T-helper 2 cell treated with Interferon-gamma antibody and Interleukin-4, amounts not matched to agents 5 μg/mL and 100 μg/mL, for 36 hours (primary cell): Measurements from ENCODE around the gene DCAF16.

Experiments
- DNase-seq: peaks from one replicate; pipeline ENCODE4 v3.0.0; 2021; ENCODE audit warnings: low spot score
- H3K27ac Mint-ChIP-seq: one replicate; pipeline ENCODE4 v1.8.0; 2021; ENCODE audit warnings: mild to moderate bottlenecking, mixed read lengths
- H3K27me3 Mint-ChIP-seq: one replicate; pipeline ENCODE4 v1.8.0; 2021; ENCODE audit warnings: low read depth, mixed read lengths
- H3K36me3 Mint-ChIP-seq: one replicate; pipeline ENCODE4 v1.8.0; 2021; ENCODE audit warnings: low read depth, mixed read lengths
- H3K4me1 Mint-ChIP-seq: one replicate; pipeline ENCODE4 v1.8.0; 2021; ENCODE audit warnings: low read depth, mixed read lengths
- H3K4me3 Mint-ChIP-seq: one replicate; pipeline ENCODE4 v1.8.0; 2022; ENCODE audit warnings: mild to moderate bottlenecking, moderate library complexity, mixed read lengths
- H3K9me3 Mint-ChIP-seq: one replicate; pipeline ENCODE4 v1.8.0; 2021; ENCODE audit warnings: mixed read lengths

Gene DCAF16

GRCh38 chr4:17770845-17771244 lies 39.7 kb downstream of the DCAF16 start:
- no peaks in the 10 kb centered on the region for H3K27me3 Mint-ChIP-seq
- peaks cover 4% of the 10 kb centered on the region for H3K9me3 Mint-ChIP-seq
- H3K36me3 Mint-ChIP-seq: no peaks in the 10 kb centered on the region
- DNase-seq: no peak
- no peak overlapping the region for H3K4me3 Mint-ChIP-seq
- no peak overlapping the region for H3K27ac Mint-ChIP-seq
- no peaks in the 10 kb centered on the region for H3K4me1 Mint-ChIP-seq

GRCh38 chr4:17769406-17770174 lies 41.0 kb downstream of the DCAF16 start:
- Mint-ChIP-seq H3K27me3 (no peaks in the 10 kb centered on the region), H3K36me3 (no peaks in the 10 kb centered on the region), H3K4me3 (no peak overlapping the region), H3K27ac (no peak overlapping the region), H3K4me1 (no peaks in the 10 kb centered on the region), H3K9me3 (peaks cover 9% of the 10 kb centered on the region)
- no peak for DNase-seq

GRCh38 chr4:17766826-17767458 lies 43.6 kb downstream of the DCAF16 start:
- H3K4me3 Mint-ChIP-seq: no peak overlapping the region
- H3K27ac Mint-ChIP-seq: no peak overlapping the region
- no peaks in the 10 kb centered on the region for H3K36me3 Mint-ChIP-seq
- no peak for DNase-seq
- H3K9me3 Mint-ChIP-seq: peaks cover 9% of the 10 kb centered on the region
- H3K4me1 Mint-ChIP-seq: no peaks in the 10 kb centered on the region
- H3K27me3 Mint-ChIP-seq: no peaks in the 10 kb centered on the region

- no peak for DNase-seq
- Mint-ChIP-seq H3K4me3 (no peak overlapping the region), H3K9me3 (peaks cover 9% of the 10 kb centered on the region), H3K27ac (no peak overlapping the region), H3K27me3 (no peaks in the 10 kb centered on the region), H3K4me1 (no peaks in the 10 kb centered on the region), H3K36me3 (no peaks in the 10 kb centered on the region)
Measured at GRCh38 chr4:17765514-17766286, 44.9 kb downstream of the DCAF16 start.

- Mint-ChIP-seq H3K36me3 (no peaks in the 10 kb centered on the region), H3K4me1 (no peaks in the 10 kb centered on the region), H3K27ac (no peak overlapping the region), H3K9me3 (peaks cover 9% of the 10 kb centered on the region), H3K27me3 (no peaks in the 10 kb centered on the region), H3K4me3 (no peak overlapping the region)
- DNase-seq: no peak
Measured at GRCh38 chr4:17763931-17764330, 46.6 kb downstream of the DCAF16 start.

- DNase-seq: no peak
- Mint-ChIP-seq H3K4me3 (no peak overlapping the region), H3K27ac (no peak overlapping the region), H3K36me3 (no peaks in the 10 kb centered on the region), H3K27me3 (peaks cover under 1% of the 10 kb centered on the region), H3K4me1 (no peaks in the 10 kb centered on the region), H3K9me3 (peaks cover 9% of the 10 kb centered on the region)
Measured at GRCh38 chr4:17763416-17763815, 47.1 kb downstream of the DCAF16 start.

GRCh38 chr4:17762726-17763125 lies 47.8 kb downstream of the DCAF16 start:
- Mint-ChIP-seq H3K4me1 (no peaks in the 10 kb centered on the region), H3K27ac (no peak overlapping the region), H3K27me3 (peaks cover 6% of the 10 kb centered on the region), H3K36me3 (no peaks in the 10 kb centered on the region), H3K4me3 (no peak overlapping the region), H3K9me3 (peaks cover 9% of the 10 kb centered on the region)
- DNase-seq: no peak

- H3K27me3 Mint-ChIP-seq: peaks cover 6% of the 10 kb centered on the region
- no peak for DNase-seq
- no peaks in the 10 kb centered on the region for H3K36me3 Mint-ChIP-seq
- H3K4me1 Mint-ChIP-seq: no peaks in the 10 kb centered on the region
- no peak overlapping the region for H3K4me3 Mint-ChIP-seq
- H3K27ac Mint-ChIP-seq: no peak overlapping the region
- H3K9me3 Mint-ChIP-seq: peaks cover 7% of the 10 kb centered on the region
Measured at GRCh38 chr4:17761062-17761461, 49.5 kb downstream of the DCAF16 start.

- no peaks in the 10 kb centered on the region for H3K36me3 Mint-ChIP-seq
- no peak for DNase-seq
- peaks cover 9% of the 10 kb centered on the region for H3K27me3 Mint-ChIP-seq
- H3K9me3 Mint-ChIP-seq: peaks cover 2% of the 10 kb centered on the region
- H3K4me3 Mint-ChIP-seq: no peak overlapping the region
- H3K27ac Mint-ChIP-seq: no peak overlapping the region
- H3K4me1 Mint-ChIP-seq: no peaks in the 10 kb centered on the region
Measured at GRCh38 chr4:17760626-17761025, 49.9 kb downstream of the DCAF16 start.

- Mint-ChIP-seq H3K27me3 (peaks cover 11% of the 10 kb centered on the region), H3K36me3 (no peaks in the 10 kb centered on the region), H3K4me3 (no peak overlapping the region), H3K4me1 (no peaks in the 10 kb centered on the region), H3K27ac (no peak overlapping the region), H3K9me3 (no peaks in the 10 kb centered on the region)
- DNase-seq: no peak
Measured at GRCh38 chr4:17758485-17758884, 52.1 kb downstream of the DCAF16 start.

- no peaks in the 10 kb centered on the region for H3K36me3 Mint-ChIP-seq
- H3K27me3 Mint-ChIP-seq: peaks cover 11% of the 10 kb centered on the region
- no peaks in the 10 kb centered on the region for H3K9me3 Mint-ChIP-seq
Measured at GRCh38 chr4:17757621-17758020, 52.9 kb downstream of the DCAF16 start.

GRCh38 chr4:17753646-17754045 lies 56.9 kb downstream of the DCAF16 start:
- H3K36me3 Mint-ChIP-seq: no peaks in the 10 kb centered on the region
- H3K27ac Mint-ChIP-seq: no peak overlapping the region
- H3K27me3 Mint-ChIP-seq: peaks cover 11% of the 10 kb centered on the region
- no peak overlapping the region for H3K4me3 Mint-ChIP-seq
- DNase-seq: no peak
- no peaks in the 10 kb centered on the region for H3K9me3 Mint-ChIP-seq
- H3K4me1 Mint-ChIP-seq: no peaks in the 10 kb centered on the region

More at GRCh38 chr4:17757621-17758020, 52.9 kb downstream of the DCAF16 start:
- H3K4me3 Mint-ChIP-seq: no peak overlapping the region
- no peak overlapping the region for H3K27ac Mint-ChIP-seq
- DNase-seq: no peak
- H3K4me1 Mint-ChIP-seq: no peaks in the 10 kb centered on the region
